ENCODE measurements around the gene TGM1. TPM values are rescaled to one million over a fixed set of nuclear protein-coding genes. Genes with fewer than 3 reads are reported as not detected.
A peak's percentile ranks its signal among the peaks of the same experiment; 100 is the strongest.
"Not testable (repeated sequence)": the region's sequence is repeated elsewhere in the genome, so short reads cannot be mapped to it uniquely, and the experiment has no call there.

The TGM1 gene
- total and polyA plus RNA-seq, 2 donors: 1.5 to 41.0 TPM

- H3K9me3 ChIP-seq (ENCODE audit: control insufficient read depth in 2 of 2, insufficient read depth in 1 of 2, low read length in 1 of 2); H3K36me3 ChIP-seq (ENCODE audit: control insufficient read depth in 2 of 2, insufficient read depth in 2 of 2, low read length in 1 of 2); H3K27ac ChIP-seq (ENCODE audit: low read depth in 1 of 2, low read length in 1 of 2); H3K27me3 ChIP-seq (ENCODE audit: control insufficient read depth in 2 of 2, insufficient read depth in 1 of 2, low read length in 1 of 2); H3K4me3 ChIP-seq (ENCODE audit: low read length in 2 of 2); DNase-seq (ENCODE audit: low read depth in 6 of 9, low spot score in 9 of 9); H3K4me1 ChIP-seq (ENCODE audit: control insufficient read depth in 2 of 2, insufficient read depth in 2 of 2, low read length in 2 of 2): not testable (repeated sequence)
- 97% methylated on average over 4 of the region's 4 CpGs for WGBS
Observed at GRCh38 chr14:24222987-24223386, 40.0 kb downstream of the TGM1 start.

GRCh38 chr14:24219521-24219920, 43.5 kb downstream of the TGM1 start:
- no peaks in the 10 kb centered on the region for H3K9me3 ChIP-seq (ENCODE audit: control insufficient read depth in 2 of 2, insufficient read depth in 1 of 2, low read length in 1 of 2)
- WGBS: 65% methylated on average over 3 of the region's 3 CpGs
- H3K4me3 ChIP-seq (ENCODE audit: low read length in 2 of 2): no peak overlapping the region
- no peak for DNase-seq (ENCODE audit: low read depth in 6 of 9, low spot score in 9 of 9)
- H3K4me1 ChIP-seq (ENCODE audit: control insufficient read depth in 2 of 2, insufficient read depth in 2 of 2, low read length in 2 of 2): peaks cover 2 to 12% of the 10 kb centered on the region in 2 donors
- no peaks in the 10 kb centered on the region for H3K27me3 ChIP-seq (ENCODE audit: control insufficient read depth in 2 of 2, insufficient read depth in 1 of 2, low read length in 1 of 2)
- peaks cover 7 to 14% of the 10 kb centered on the region in 2 donors for H3K36me3 ChIP-seq (ENCODE audit: control insufficient read depth in 2 of 2, insufficient read depth in 2 of 2, low read length in 1 of 2)
- H3K27ac ChIP-seq (ENCODE audit: low read depth in 1 of 2, low read length in 1 of 2): no peak overlapping the region

DNA sequence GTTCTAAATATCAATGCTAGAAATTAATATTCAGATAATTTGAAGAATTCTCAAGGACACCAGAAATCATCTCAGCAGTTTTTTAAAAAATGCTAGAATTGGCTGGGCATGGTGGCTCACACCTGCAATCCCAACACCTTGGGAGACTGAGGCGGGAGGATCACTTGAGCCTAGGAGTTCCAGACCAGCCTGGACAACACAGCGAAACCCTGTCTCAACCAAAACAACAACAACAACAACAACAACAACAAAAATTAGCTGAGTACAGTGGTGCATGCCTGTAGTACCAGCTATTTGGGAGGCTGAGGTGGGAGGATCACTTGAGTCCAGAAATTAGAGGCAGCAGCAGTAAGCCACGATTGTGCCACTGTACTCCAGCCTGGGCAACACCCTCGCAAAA, 43.9 kb downstream of the TGM1 start:
- H3K4me3 ChIP-seq (ENCODE audit: low read length in 2 of 2): no peak overlapping the region
- no peaks in the 10 kb centered on the region for H3K27me3 ChIP-seq (ENCODE audit: control insufficient read depth in 2 of 2, insufficient read depth in 1 of 2, low read length in 1 of 2)
- no peak for DNase-seq (ENCODE audit: low read depth in 6 of 9, low spot score in 9 of 9)
- no peaks in the 10 kb centered on the region for H3K9me3 ChIP-seq (ENCODE audit: control insufficient read depth in 2 of 2, insufficient read depth in 1 of 2, low read length in 1 of 2)
- H3K36me3 ChIP-seq (ENCODE audit: control insufficient read depth in 2 of 2, insufficient read depth in 2 of 2, low read length in 1 of 2): peaks cover 7 to 18% of the 10 kb centered on the region in 2 donors
- H3K4me1 ChIP-seq (ENCODE audit: control insufficient read depth in 2 of 2, insufficient read depth in 2 of 2, low read length in 2 of 2): peaks cover 6 to 17% of the 10 kb centered on the region in 2 donors
- WGBS: 98% methylated on average over 4 of the region's 4 CpGs
- no peak overlapping the region for H3K27ac ChIP-seq (ENCODE audit: low read depth in 1 of 2, low read length in 1 of 2)

GRCh38 chr14:24216876-24217275, 46.1 kb downstream of the TGM1 start:
- H3K27me3 ChIP-seq (ENCODE audit: control insufficient read depth in 2 of 2, insufficient read depth in 1 of 2, low read length in 1 of 2); H3K9me3 ChIP-seq (ENCODE audit: control insufficient read depth in 2 of 2, insufficient read depth in 1 of 2, low read length in 1 of 2); H3K4me3 ChIP-seq (ENCODE audit: low read length in 2 of 2); DNase-seq (ENCODE audit: low read depth in 6 of 9, low spot score in 9 of 9); H3K27ac ChIP-seq (ENCODE audit: low read depth in 1 of 2, low read length in 1 of 2): not testable (repeated sequence)
- 100% methylated on average over 1 of the region's 1 CpG for WGBS
- H3K4me1 ChIP-seq (ENCODE audit: control insufficient read depth in 2 of 2, insufficient read depth in 2 of 2, low read length in 2 of 2): peaks cover 13 to 28% of the 10 kb centered on the region in 2 donors
- peaks cover 7 to 18% of the 10 kb centered on the region in 2 donors for H3K36me3 ChIP-seq (ENCODE audit: control insufficient read depth in 2 of 2, insufficient read depth in 2 of 2, low read length in 1 of 2)

DNA sequence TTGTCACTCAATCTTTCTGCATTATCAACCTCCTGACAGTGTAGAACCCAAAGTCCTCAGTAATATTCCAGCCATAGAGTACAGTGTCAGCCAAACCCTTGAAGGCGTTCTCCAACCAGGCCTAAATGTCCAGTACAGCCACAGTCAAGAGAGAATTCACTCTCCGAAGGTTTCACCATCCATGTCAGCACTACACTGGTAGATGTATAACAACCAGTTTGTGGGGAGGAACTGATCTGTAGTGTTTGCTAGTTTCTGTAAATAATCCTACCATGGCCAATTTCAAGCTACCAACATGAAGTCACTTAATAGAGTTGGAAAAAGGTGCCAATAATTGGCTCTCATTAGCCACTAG, 46.7 kb downstream of the TGM1 start:
- DNase-seq (ENCODE audit: low read depth in 6 of 9, low spot score in 9 of 9): no peak
- H3K36me3 ChIP-seq (ENCODE audit: control insufficient read depth in 2 of 2, insufficient read depth in 2 of 2, low read length in 1 of 2): peaks cover 9 to 21% of the 10 kb centered on the region in 2 donors
- no peak overlapping the region for H3K4me3 ChIP-seq (ENCODE audit: low read length in 2 of 2)
- H3K9me3 ChIP-seq (ENCODE audit: control insufficient read depth in 2 of 2, insufficient read depth in 1 of 2, low read length in 1 of 2): no peaks in the 10 kb centered on the region
- 95% methylated on average over 2 of the region's 2 CpGs for WGBS
- peak overlapping the region; percentile 33 to 96 for H3K27ac ChIP-seq (ENCODE audit: low read depth in 1 of 2, low read length in 1 of 2)
- no peaks in the 10 kb centered on the region for H3K27me3 ChIP-seq (ENCODE audit: control insufficient read depth in 2 of 2, insufficient read depth in 1 of 2, low read length in 1 of 2)
- peaks cover 13 to 30% of the 10 kb centered on the region in 2 donors for H3K4me1 ChIP-seq (ENCODE audit: control insufficient read depth in 2 of 2, insufficient read depth in 2 of 2, low read length in 2 of 2)

DNA sequence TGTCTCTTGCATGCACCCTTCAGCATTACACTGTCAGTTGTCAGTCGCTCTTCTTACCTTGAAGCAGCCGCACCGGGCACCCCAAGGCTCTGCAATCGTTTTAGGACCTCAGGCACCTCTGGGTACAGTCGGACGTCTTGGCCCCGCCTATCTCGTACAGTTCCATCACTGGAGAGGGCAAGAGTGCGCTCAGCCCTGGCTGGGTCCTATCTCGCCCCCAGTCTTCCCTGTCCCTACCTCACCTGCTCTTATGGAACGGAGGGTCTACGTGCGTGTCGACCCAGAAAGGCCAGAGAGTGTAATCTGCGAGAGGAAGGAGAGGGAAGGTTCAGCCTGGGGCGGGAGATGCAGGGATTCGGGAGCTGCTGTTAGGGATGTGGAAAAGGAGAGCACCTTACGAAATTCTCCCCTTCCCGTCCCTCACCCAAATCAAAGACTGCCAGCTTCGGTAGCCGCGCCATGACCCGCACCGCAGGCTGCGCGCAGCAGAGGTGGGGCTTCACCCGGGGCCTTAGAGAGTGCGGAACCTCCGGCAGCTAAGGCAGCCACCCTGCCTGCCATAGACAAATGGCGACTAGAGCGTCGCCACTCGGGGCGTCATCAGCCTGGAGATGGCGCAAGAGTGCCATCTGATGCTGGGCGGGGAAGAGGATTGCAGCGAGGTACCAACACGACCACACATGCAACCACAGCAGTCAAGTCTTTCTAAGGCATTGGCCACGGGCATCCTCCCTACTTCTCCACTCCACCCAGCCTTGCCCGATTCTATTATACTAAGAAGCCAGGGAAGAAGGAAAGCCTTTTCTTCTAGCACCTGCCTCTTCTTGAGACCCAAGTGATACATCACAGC, 47.3 kb downstream of the TGM1 start, which contains the start of gene MDP1:
Gene MDP1, minus strand, starts transcription at position 572 of the 850 bp plus-strand sequence. Its CDS starts 111 bp downstream, at position 461.
- WGBS: under 1% methylated on average over 40 of the region's 40 CpGs
- Histone ChIP-seq H3K9me3 (ENCODE audit: control insufficient read depth in 2 of 2, insufficient read depth in 1 of 2, low read length in 1 of 2) (no peaks in the 10 kb centered on the region), H3K36me3 (ENCODE audit: control insufficient read depth in 2 of 2, insufficient read depth in 2 of 2, low read length in 1 of 2) (peaks cover 11 to 26% of the 10 kb centered on the region in 2 donors), H3K27ac (ENCODE audit: low read depth in 1 of 2, low read length in 1 of 2) (peak within 1 kb of the TSS; percentile 93 to 96), H3K4me1 (ENCODE audit: control insufficient read depth in 2 of 2, insufficient read depth in 2 of 2, low read length in 2 of 2) (peaks cover 13 to 32% of the 10 kb centered on the region in 2 donors), H3K27me3 (ENCODE audit: control insufficient read depth in 2 of 2, insufficient read depth in 1 of 2, low read length in 1 of 2) (no peaks in the 10 kb centered on the region), H3K4me3 (ENCODE audit: low read length in 2 of 2) (peak within 1 kb of the TSS; percentile 49 to 91)
- peak; percentile 86 to 96 (median 90) for DNase-seq (ENCODE audit: low read depth in 6 of 9, low spot score in 9 of 9)

- H3K36me3 ChIP-seq (ENCODE audit: control insufficient read depth in 2 of 2, insufficient read depth in 2 of 2, low read length in 1 of 2): peaks cover 28 to 42% of the 10 kb centered on the region in 2 donors
- no peaks in the 10 kb centered on the region for H3K9me3 ChIP-seq (ENCODE audit: control insufficient read depth in 2 of 2, insufficient read depth in 1 of 2, low read length in 1 of 2)
- H3K4me3 ChIP-seq (ENCODE audit: low read length in 2 of 2): peak overlapping the region; percentile 81 to 89
- no peaks in the 10 kb centered on the region for H3K27me3 ChIP-seq (ENCODE audit: control insufficient read depth in 2 of 2, insufficient read depth in 1 of 2, low read length in 1 of 2)
- 98% methylated on average over 7 of the region's 7 CpGs for WGBS
- H3K4me1 ChIP-seq (ENCODE audit: control insufficient read depth in 2 of 2, insufficient read depth in 2 of 2, low read length in 2 of 2): peaks cover 13 to 32% of the 10 kb centered on the region in 2 donors
- DNase-seq (ENCODE audit: low read depth in 6 of 9, low spot score in 9 of 9): peak in 1 of 9 donors; percentile 18
- peak overlapping the region; percentile 99 to 100 for H3K27ac ChIP-seq (ENCODE audit: low read depth in 1 of 2, low read length in 1 of 2)
Observed at GRCh38 chr14:24213866-24214662, 48.9 kb downstream of the TGM1 start.

GRCh38 chr14:24212924-24213865, 49.8 kb downstream of the TGM1 start, which contains the start of gene CHMP4A:
CHMP4A (minus strand) TSS chr14:24213488; CDS start chr14:24213439, 49 bp downstream.
- H3K36me3 ChIP-seq (ENCODE audit: control insufficient read depth in 2 of 2, insufficient read depth in 2 of 2, low read length in 1 of 2): peaks cover 31 to 47% of the 10 kb centered on the region in 2 donors
- peak; percentile 87 to 98 (median 93) for DNase-seq (ENCODE audit: low read depth in 6 of 9, low spot score in 9 of 9)
- H3K4me3 ChIP-seq (ENCODE audit: low read length in 2 of 2): peak within 1 kb of the TSS; percentile 81 to 89
- no peaks in the 10 kb centered on the region for H3K9me3 ChIP-seq (ENCODE audit: control insufficient read depth in 2 of 2, insufficient read depth in 1 of 2, low read length in 1 of 2)
- H3K4me1 ChIP-seq (ENCODE audit: control insufficient read depth in 2 of 2, insufficient read depth in 2 of 2, low read length in 2 of 2): peaks cover 13 to 32% of the 10 kb centered on the region in 2 donors
- under 1% methylated on average over 53 of the region's 53 CpGs for WGBS
- H3K27ac ChIP-seq (ENCODE audit: low read depth in 1 of 2, low read length in 1 of 2): peak within 1 kb of the TSS; percentile 99 to 100
- H3K27me3 ChIP-seq (ENCODE audit: control insufficient read depth in 2 of 2, insufficient read depth in 1 of 2, low read length in 1 of 2): no peaks in the 10 kb centered on the region

Data from thymus (tissue), 11 donors.